NT2/D1 (cell line): ENCODE data around the gene PHB1.

ENCODE experiments used
- SUZ12 ChIP-seq: IDR thresholded peaks from 2 replicates; pipeline ENCODE4 v1.6.1; 2011; ENCODE audit not compliant: insufficient read length, insufficient read depth; ENCODE audit errors: extremely low read depth
- ZNF274 ChIP-seq: IDR thresholded peaks from 2 replicates; pipeline ENCODE4 v1.6.1; 2011; ENCODE audit warnings: mild to moderate bottlenecking, low read depth, low read length

GRCh38 chr17:49369760-49370159, 44.9 kb downstream of the PHB1 start:
- no peak for TF ChIP-seq ZNF274
- no peak for TF ChIP-seq SUZ12
